ENCODE measurements around the gene ABI3BP. TPM values are rescaled to one million over a fixed set of nuclear protein-coding genes. Genes with fewer than 3 reads are reported as not detected.

ABI3BP gene
- total RNA-seq, 2 experiments from 2014 or later, result not detected

DNA sequence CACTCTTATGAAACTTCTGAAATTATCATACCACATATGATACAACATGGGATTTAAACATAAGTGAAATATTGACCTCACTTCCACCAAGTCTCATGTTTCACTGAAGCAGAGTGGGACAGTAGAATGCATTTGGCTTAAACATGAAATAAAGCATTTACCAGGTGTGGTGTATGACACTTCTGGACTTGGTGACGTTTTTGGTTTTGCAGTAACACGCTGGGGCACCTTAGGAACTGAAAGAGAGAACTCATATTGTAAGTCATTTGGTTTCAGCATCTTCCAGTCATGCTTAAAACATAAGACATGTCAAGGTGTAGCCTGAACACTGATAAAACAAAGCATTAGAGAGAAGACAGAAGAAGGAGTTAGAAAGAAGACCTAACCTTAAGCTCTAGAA lies 188.6 kb downstream of the ABI3BP start:
- Mint-ChIP-seq H3K9me3 (no peaks in the 10 kb centered on the region), H3K27ac (no peak overlapping the region), H3K36me3 (ENCODE audit: low read depth) (no peaks in the 10 kb centered on the region), H3K27me3 (peaks cover 21% of the 10 kb centered on the region), H3K4me1 (ENCODE audit: low read depth) (no peaks in the 10 kb centered on the region), H3K4me3 (no peak overlapping the region)
- TF ChIP-seq CTCF (IDR thresholded peaks at IDR 0.05), result no peak
- Histone ChIP-seq H3K4me1 (ENCODE audit: insufficient read depth, low read length) (no peaks in the 10 kb centered on the region), H3K36me3 (ENCODE audit: insufficient read depth, low read length) (no peaks in the 10 kb centered on the region), H3K4me3 (ENCODE audit: low read length) (no peak overlapping the region), H3K27me3 (ENCODE audit: control insufficient read depth in 1 of 2, insufficient read depth in 2 of 2, low read length in 2 of 2) (peaks cover 0 to 8% of the 10 kb centered on the region in 2 experiments), H3K9me3 (ENCODE audit: control insufficient read depth in 1 of 2, insufficient read depth in 1 of 2, low read length in 2 of 2) (no peaks in the 10 kb centered on the region), H3K27ac (ENCODE audit: low read depth in 1 of 2, low read length in 2 of 2) (no peak overlapping the region)
- CTCF ChIA-PET, result interaction anchor here (1.3 kb wide), 1 partner anchor 13 kb away, joined by 4 read pairs; no protein-coding TSS in a partner anchor
- intact Hi-C loops (cut with DNase I, micrococcal nuclease), result no loop called here
- DNase-seq, result no peak
- POLR2A ChIA-PET, result no interaction called here
- ATAC-seq (ENCODE audit: poor library complexity), result no peak

DNA sequence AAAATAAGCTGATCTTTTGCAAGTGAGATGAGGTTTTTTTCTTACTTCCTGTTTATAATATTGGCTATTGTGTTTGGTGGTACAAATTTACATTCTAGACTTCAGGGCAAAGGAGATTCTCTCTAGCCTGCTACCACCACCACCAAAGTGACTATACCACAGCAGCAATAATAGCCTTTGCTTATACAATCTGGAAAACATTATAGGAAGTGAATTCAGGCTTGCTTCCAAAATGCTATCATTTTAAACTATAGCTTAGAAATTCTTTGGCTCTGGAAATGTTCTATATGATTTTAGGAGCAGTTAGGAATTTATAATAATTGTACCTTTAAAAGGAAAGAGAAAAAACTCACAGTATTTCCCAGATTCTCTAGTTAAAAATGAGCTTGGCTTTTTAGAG lies 189.5 kb downstream of the ABI3BP start:
- POLR2A ChIA-PET, result no interaction called here

GRCh38 chr3:100802126-100802525 lies 191.1 kb downstream of the ABI3BP start:
- Histone ChIP-seq H3K4me1 (ENCODE audit: insufficient read depth, low read length) (no peaks in the 10 kb centered on the region), H3K27me3 (ENCODE audit: control insufficient read depth in 1 of 2, insufficient read depth in 2 of 2, low read length in 2 of 2) (peaks cover 0 to 8% of the 10 kb centered on the region in 2 experiments), H3K27ac (ENCODE audit: low read depth in 1 of 2, low read length in 2 of 2) (no peak overlapping the region), H3K36me3 (ENCODE audit: insufficient read depth, low read length) (no peaks in the 10 kb centered on the region), H3K9me3 (ENCODE audit: control insufficient read depth in 1 of 2, insufficient read depth in 1 of 2, low read length in 2 of 2) (no peaks in the 10 kb centered on the region), H3K4me3 (ENCODE audit: low read length) (no peak overlapping the region)
- H3K27me3 Mint-ChIP-seq, result peaks cover 10% of the 10 kb centered on the region
- DNase-seq (no peak), ATAC-seq (ENCODE audit: poor library complexity) (no peak)
- H3K4me1 Mint-ChIP-seq (ENCODE audit: low read depth), result no peaks in the 10 kb centered on the region
- H3K4me3 Mint-ChIP-seq, result no peak overlapping the region
- ChIA-PET POLR2A (no interaction called here), CTCF (no interaction called here)
- intact Hi-C loops (cut with DNase I, micrococcal nuclease), result no loop called here
- no peaks in the 10 kb centered on the region for H3K36me3 Mint-ChIP-seq (ENCODE audit: low read depth)
- no peak for TF ChIP-seq CTCF (IDR thresholded peaks at IDR 0.05)
- H3K27ac Mint-ChIP-seq, result no peak overlapping the region
- H3K9me3 Mint-ChIP-seq, result no peaks in the 10 kb centered on the region

More for the DNA sequence above, 189.5 kb downstream of the ABI3BP start:
- Histone ChIP-seq H3K27ac (ENCODE audit: low read depth in 1 of 2, low read length in 2 of 2) (no peak overlapping the region), H3K36me3 (ENCODE audit: insufficient read depth, low read length) (no peaks in the 10 kb centered on the region), H3K4me3 (ENCODE audit: low read length) (no peak overlapping the region), H3K4me1 (ENCODE audit: insufficient read depth, low read length) (no peaks in the 10 kb centered on the region), H3K27me3 (ENCODE audit: control insufficient read depth in 1 of 2, insufficient read depth in 2 of 2, low read length in 2 of 2) (peaks cover 0 to 8% of the 10 kb centered on the region in 2 experiments), H3K9me3 (ENCODE audit: control insufficient read depth in 1 of 2, insufficient read depth in 1 of 2, low read length in 2 of 2) (no peaks in the 10 kb centered on the region)
- Mint-ChIP-seq H3K9me3 (no peaks in the 10 kb centered on the region), H3K4me3 (no peak overlapping the region), H3K27ac (no peak overlapping the region), H3K4me1 (ENCODE audit: low read depth) (no peaks in the 10 kb centered on the region), H3K27me3 (peaks cover 17% of the 10 kb centered on the region), H3K36me3 (ENCODE audit: low read depth) (no peaks in the 10 kb centered on the region)
- ATAC-seq (ENCODE audit: poor library complexity) (no peak), DNase-seq (no peak)
- intact Hi-C loops (cut with DNase I, micrococcal nuclease), result no loop called here
- CTCF ChIA-PET, result interaction anchor here (1.3 kb wide), 1 partner anchor 14 kb away, joined by 4 read pairs; no protein-coding TSS in a partner anchor
- no peak for TF ChIP-seq CTCF (IDR thresholded peaks at IDR 0.05)

Measured in CD4-positive, alpha-beta T cell (primary cell).